Small intestine (tissue), 7 donors: ENCODE results near the gene CACNB1. TPM values are rescaled to one million over a fixed set of nuclear protein-coding genes. Genes with fewer than 3 reads are reported as not detected.

ENCODE experiments used
- DNase-seq, 2 donors: peaks; one replicate each; pipeline versions ENCODE4 v3.0.0 to v3.0.0-alpha.2; 2013
- FAIRE-seq: peaks from 2 replicates; lab custom pipeline; 2012; peaks lifted over from hg19 to GRCh38; lab: Jason Lieb, UNC
- H3K27ac ChIP-seq, 3 donors: one replicate each; pipeline ENCODE4 v1.5.1; 2013; ENCODE audit warnings: low read length in 2 of 3, mild to moderate bottlenecking in 2 of 3, control low read depth in 1 of 3, inconsistent platforms in 1 of 3, low read depth in 1 of 3, moderate library complexity in 1 of 3
- H3K27me3 ChIP-seq, 3 donors: one replicate each; pipeline ENCODE4 v1.6.1; 2013; ENCODE audit warnings: low read length in 3 of 3, inconsistent platforms in 1 of 3; ENCODE audit not compliant: control insufficient read depth in 3 of 3, insufficient read depth in 3 of 3
- H3K36me3 ChIP-seq, 3 donors: one replicate each; pipeline ENCODE4 v1.6.1; 2013; ENCODE audit warnings: low read length in 3 of 3, inconsistent platforms in 1 of 3, low read depth in 1 of 3, mild to moderate bottlenecking in 1 of 3, moderate library complexity in 1 of 3; ENCODE audit not compliant: control insufficient read depth in 3 of 3, insufficient read depth in 2 of 3
- H3K4me1 ChIP-seq, 3 donors: one replicate each; pipeline ENCODE4 v1.6.1; 2013; ENCODE audit warnings: low read length in 2 of 3, inconsistent platforms in 1 of 3, low read depth in 1 of 3, mild to moderate bottlenecking in 1 of 3, moderate library complexity in 1 of 3; ENCODE audit not compliant: control insufficient read depth in 3 of 3, insufficient read depth in 2 of 3
- H3K4me3 ChIP-seq, 3 donors: one replicate each; pipeline ENCODE4 v1.5.1; 2013; ENCODE audit warnings: low read length in 3 of 3, control low read depth in 1 of 3, inconsistent platforms in 1 of 3, low read depth in 1 of 3, mild to moderate bottlenecking in 1 of 3, moderate library complexity in 1 of 3
- H3K9me3 ChIP-seq, 2 donors: one replicate each; pipeline ENCODE4 v1.6.1; 2013; ENCODE audit warnings: low read depth in 1 of 2, low read length in 1 of 2; ENCODE audit not compliant: control insufficient read depth in 2 of 2, insufficient read depth in 1 of 2
- WGBS, 3 donors: extraction: QIAGEN DNeasy Blood & Tissue Kit; methylation state at CpG; one replicate each; pipeline ENCODE4 v1.1.7; 2013; 5-methylcytosine and 5-hydroxymethylcytosine counted together
- polyA plus RNA-seq, 4 donors: library from polyadenylated mRNA; stranded (reverse) in 3 of 4; unstranded in 1 of 4; fragments of 200-250 nt in 3 of 4; fragments of 120-200 nt in 1 of 4; gene quantifications; one replicate each; pipeline versions ENCODE4 v1.2.1 to v1.2.3, GENCODE V29; 2013
- donor health status: healthy with polysubstance abuse.
- donor health status: control.
- donor health status: control.
- donor health status: Bipolar disorder and iron deficiency.
- donor health status: healthy.

The CACNB1 gene
- polyA plus RNA-seq, 4 donors: 0.45 to 3.7 (median 1.5) TPM

DNA sequence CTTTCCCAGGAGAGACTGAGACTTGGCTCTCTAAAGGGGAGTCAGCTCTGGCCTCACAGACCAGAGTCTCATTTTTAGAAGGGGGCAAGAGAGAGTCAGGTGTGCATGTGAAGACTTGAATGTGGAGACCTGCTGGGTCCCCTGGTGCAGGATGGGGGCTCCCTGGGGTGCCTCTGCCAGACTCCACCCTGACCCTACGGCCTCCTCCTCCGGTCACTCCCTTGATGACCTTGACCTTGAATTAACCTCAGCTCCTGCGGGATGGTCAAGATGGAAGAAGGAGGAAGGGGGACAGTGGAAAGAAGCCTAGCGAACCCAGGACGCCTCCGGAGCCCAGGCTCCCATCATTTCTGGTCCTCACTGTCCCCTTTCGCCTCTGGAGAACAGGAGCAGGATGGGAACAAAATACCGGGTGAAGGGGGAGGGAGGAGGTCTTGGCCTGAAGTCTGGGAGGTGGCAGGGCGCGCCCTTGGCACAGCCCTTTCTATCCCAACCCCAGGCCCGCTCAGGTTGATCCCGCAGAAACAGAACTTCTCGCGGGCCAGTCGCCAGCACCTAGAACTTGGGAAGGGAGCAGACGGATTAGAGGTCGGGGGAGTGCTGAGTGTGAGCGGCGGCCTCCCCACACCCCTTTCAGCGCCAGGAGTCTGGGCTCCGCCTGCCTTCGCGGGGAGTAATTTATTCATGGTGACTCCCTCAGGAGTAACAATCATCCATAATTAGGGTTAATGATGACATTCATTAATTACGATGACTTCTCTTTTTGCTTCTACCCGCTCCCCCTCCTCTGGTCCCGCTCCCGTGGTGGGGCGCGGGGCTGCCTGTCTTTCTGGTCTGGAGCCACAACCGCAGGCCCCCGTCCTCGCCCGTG is 26.7 kb upstream of the CACNB1 start:
- 14 to 30% (median 24%) methylated on average over 32 to 33 of the region's 33 CpGs for WGBS, 3 donors
- no peak overlapping the region for H3K27ac ChIP-seq

DNA sequence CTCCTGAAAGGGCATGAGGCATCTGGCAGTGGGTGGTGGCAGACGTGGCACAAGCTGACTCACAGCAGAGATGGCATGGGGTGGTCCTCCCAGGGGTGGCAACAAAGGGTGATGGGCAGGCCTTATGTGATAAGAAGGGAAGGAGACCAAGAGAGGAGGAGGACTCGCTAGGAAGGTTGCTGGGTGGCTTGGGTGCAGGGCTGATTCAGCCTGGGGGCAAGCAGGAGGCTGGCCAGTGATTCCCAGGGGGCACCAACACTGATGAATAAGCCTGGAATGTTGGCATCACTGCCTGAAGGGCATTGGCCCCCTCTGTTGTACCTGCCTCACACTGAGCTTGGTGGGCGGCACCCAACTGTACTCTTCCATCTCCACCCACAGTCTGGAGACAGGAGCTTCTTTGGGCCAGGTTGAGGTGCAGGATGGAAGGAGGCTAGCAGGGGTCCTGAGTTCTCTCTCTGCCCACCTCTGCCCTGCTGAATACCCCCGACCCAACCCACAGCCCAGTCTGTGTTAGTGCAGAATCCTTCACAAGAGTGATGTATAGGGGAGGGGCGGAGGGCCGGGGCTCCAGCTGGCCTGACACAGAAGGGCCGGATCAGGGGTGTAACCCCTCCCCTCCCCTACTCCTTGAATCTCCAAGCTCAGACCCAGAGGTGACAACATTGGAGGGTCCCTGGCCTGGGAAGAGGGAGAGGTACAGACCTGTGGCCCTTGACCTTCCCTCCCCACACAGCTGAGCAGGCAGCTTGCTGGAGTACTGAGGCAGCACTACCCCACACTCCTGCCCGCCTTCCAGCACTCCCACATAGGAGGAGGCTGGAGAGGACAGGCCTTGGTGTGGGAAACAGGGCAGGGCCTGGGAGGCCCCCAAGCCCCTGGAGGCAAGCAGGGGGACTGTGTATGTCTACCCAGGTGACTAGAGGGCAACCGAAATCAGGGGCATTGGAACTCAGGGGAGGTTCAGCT is 25.7 kb upstream of the CACNB1 start:
- no peak for FAIRE-seq
- Histone ChIP-seq H3K36me3 (no peaks in the 10 kb centered on the region), H3K27me3 (peaks cover 6 to 82% (median 18%) of the 10 kb centered on the region in 3 donors), H3K4me1 (peaks cover 0 to 3% (median 0%) of the 10 kb centered on the region in 3 donors), H3K27ac (no peak overlapping the region), H3K4me3 (no peak overlapping the region), H3K9me3 (no peaks in the 10 kb centered on the region)
- DNase-seq: no peak
- WGBS, 3 donors: 67 to 69% (median 67%) methylated on average over 9 of the region's 9 CpGs

More for the DNA sequence above, 26.7 kb upstream of the CACNB1 start:
- DNase-seq: no peak
- H3K27me3 ChIP-seq: peaks cover 6 to 76% (median 18%) of the 10 kb centered on the region in 3 donors
- H3K36me3 ChIP-seq: no peaks in the 10 kb centered on the region
- no peak overlapping the region for H3K4me3 ChIP-seq
- no peak for FAIRE-seq
- no peaks in the 10 kb centered on the region for H3K9me3 ChIP-seq
- peaks cover 0 to 3% (median 0%) of the 10 kb centered on the region in 3 donors for H3K4me1 ChIP-seq

GRCh38 chr17:39222151-39222550 is 24.7 kb upstream of the CACNB1 start:
- peaks cover 0 to 3% (median 0%) of the 10 kb centered on the region in 3 donors for H3K4me1 ChIP-seq
- H3K27ac ChIP-seq: no peak overlapping the region
- no peaks in the 10 kb centered on the region for H3K36me3 ChIP-seq
- no peak overlapping the region for H3K4me3 ChIP-seq
- H3K27me3 ChIP-seq: peaks cover 6 to 80% (median 18%) of the 10 kb centered on the region in 3 donors
- 50 to 83% (median 68%) methylated on average over 7 of the region's 7 CpGs for WGBS, 3 donors
- no peaks in the 10 kb centered on the region for H3K9me3 ChIP-seq
- FAIRE-seq: no peak
- no peak for DNase-seq

- WGBS, 3 donors: 89 to 90% (median 90%) methylated on average over 6 of the region's 6 CpGs
- Histone ChIP-seq H3K27ac (no peak overlapping the region), H3K9me3 (no peaks in the 10 kb centered on the region), H3K4me3 (no peak overlapping the region), H3K27me3 (peaks cover 6 to 81% (median 18%) of the 10 kb centered on the region in 3 donors), H3K4me1 (peaks cover 0 to 3% (median 0%) of the 10 kb centered on the region in 3 donors), H3K36me3 (no peaks in the 10 kb centered on the region)
- FAIRE-seq: no peak
- DNase-seq: no peak
These were observed 24.1 kb upstream of the CACNB1 start for GRCh38 chr17:39221572-39221971.

DNA sequence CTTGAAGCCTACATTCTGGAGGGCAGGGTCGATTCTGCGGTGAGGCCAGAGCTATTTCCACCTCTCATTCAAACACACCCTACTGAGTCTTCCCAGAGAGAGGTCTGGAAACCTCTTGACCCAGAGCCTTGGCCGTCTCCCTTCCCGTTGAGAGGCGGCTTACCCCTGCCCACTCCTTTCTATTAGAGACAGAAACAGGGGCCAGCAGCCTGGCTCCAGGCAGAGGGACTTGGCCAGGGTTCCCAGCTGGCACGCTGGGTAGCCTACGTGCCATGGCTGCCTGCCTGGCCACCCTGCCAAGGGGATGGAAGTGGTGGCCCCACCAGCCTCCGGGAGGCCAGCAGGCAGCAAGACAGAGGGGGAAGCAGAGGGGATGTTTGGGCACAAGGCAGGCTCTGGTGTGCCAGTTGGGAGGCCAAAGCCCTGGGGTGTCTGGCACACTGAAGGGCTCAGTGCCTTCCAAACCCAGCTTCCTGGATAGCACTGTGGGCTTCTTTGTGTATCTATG is 22.2 kb upstream of the CACNB1 start:
- Histone ChIP-seq H3K4me1 (no peaks in the 10 kb centered on the region), H3K36me3 (no peaks in the 10 kb centered on the region), H3K27me3 (peaks cover 2 to 79% (median 10%) of the 10 kb centered on the region in 3 donors), H3K9me3 (no peaks in the 10 kb centered on the region), H3K4me3 (no peak overlapping the region), H3K27ac (no peak overlapping the region)
- DNase-seq (no peak), FAIRE-seq (no peak)
- WGBS, 3 donors: 63 to 75% (median 71%) methylated on average over 8 of the region's 8 CpGs

- no peak overlapping the region for H3K27ac ChIP-seq
- H3K9me3 ChIP-seq: no peaks in the 10 kb centered on the region
- H3K4me1 ChIP-seq: no peaks in the 10 kb centered on the region
- WGBS, 3 donors: 60 to 73% (median 63%) methylated on average over 8 of the region's 8 CpGs
- no peak overlapping the region for H3K4me3 ChIP-seq
- H3K27me3 ChIP-seq: peaks cover 0 to 75% (median 4%) of the 10 kb centered on the region in 3 donors
- no peaks in the 10 kb centered on the region for H3K36me3 ChIP-seq
- no peak for FAIRE-seq
- no peak for DNase-seq
These were observed 21.4 kb upstream of the CACNB1 start for GRCh38 chr17:39218906-39219305.

DNA sequence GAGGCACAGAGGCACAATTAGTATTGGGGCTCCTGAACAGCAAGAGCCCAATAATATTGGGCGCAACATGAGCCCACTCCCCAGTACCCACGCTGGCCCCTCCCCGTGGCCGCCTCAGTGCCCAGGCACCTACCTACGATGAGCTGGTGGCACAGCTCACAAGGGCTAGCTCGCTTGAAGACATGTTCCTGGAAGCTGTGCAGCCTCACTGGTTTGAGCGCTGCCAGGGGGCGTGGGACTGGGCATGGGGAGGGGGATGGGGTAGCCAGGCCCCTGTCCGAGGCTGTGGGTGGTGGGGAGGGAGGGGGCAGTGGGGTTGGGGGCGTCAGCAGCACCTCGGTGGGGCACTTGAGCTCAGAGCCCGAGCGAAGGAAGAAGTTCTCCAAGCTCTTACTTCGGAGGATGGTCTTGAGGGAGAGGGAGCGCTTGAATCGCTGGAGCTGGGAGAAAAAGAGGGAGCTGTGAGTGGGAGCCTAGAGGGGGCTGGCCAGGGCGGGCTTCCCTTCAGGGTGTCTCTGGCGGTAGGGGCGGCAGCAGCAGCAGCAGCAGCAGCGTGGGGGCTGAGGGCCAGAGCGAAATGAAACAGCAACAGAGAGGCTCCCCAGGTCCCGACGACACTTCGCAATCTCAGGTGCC is 20.4 kb upstream of the CACNB1 start:
- H3K9me3 ChIP-seq: no peaks in the 10 kb centered on the region
- H3K27me3 ChIP-seq: peaks cover 0 to 70% (median 0%) of the 10 kb centered on the region in 3 donors
- no peaks in the 10 kb centered on the region for H3K36me3 ChIP-seq
- 20 to 29% (median 24%) methylated on average over 24 of the region's 24 CpGs for WGBS, 3 donors
- no peak for DNase-seq
- no peak overlapping the region for H3K4me3 ChIP-seq
- no peak overlapping the region for H3K27ac ChIP-seq
- H3K4me1 ChIP-seq: no peaks in the 10 kb centered on the region
- no peak for FAIRE-seq
